Fibroblast of villous mesenchyme (primary cell): Measurements from ENCODE around the gene LHFPL3. TPM values are rescaled to one million over a fixed set of nuclear protein-coding genes. Genes with fewer than 3 reads are reported as not detected.

Experiments
- DNase-seq: peaks from one replicate; pipeline ENCODE4 v3.0.0-alpha.2; 2010; ENCODE audit warnings: low read depth
- H3K4me3 ChIP-seq: 2 replicates; pipeline ENCODE4 v1.5.1; 2011; ENCODE audit warnings: low read depth, mild to moderate bottlenecking, low read length
- CTCF ChIP-seq: IDR thresholded peaks from 2 replicates; pipeline ENCODE4 v1.5.1; 2012; ENCODE audit warnings: low read depth, mild to moderate bottlenecking, low read length; ENCODE audit not compliant: insufficient read depth
- total RNA-seq: library from RNA; depleted of rRNA; stranded (reverse); fragments of >200 nt; gene quantifications from 2 replicates; pipeline ENCODE4 v1.2.3, GENCODE V29; 2012

The LHFPL3 gene
- total RNA-seq, 1 donor: not detected

GRCh38 chr7:104825099-104825498 lies 496.7 kb downstream of the LHFPL3 start:
- DNase-seq: no peak
- TF ChIP-seq CTCF: no peak
- no peak overlapping the region for H3K4me3 ChIP-seq

- no peak overlapping the region for H3K4me3 ChIP-seq
- no peak for DNase-seq
- TF ChIP-seq CTCF: no peak
Measured at GRCh38 chr7:104826135-104826534, 497.7 kb downstream of the LHFPL3 start.

- DNase-seq: no peak
- TF ChIP-seq CTCF: no peak
- no peak overlapping the region for H3K4me3 ChIP-seq
Measured at GRCh38 chr7:104836976-104837375, 508.6 kb downstream of the LHFPL3 start.

DNA sequence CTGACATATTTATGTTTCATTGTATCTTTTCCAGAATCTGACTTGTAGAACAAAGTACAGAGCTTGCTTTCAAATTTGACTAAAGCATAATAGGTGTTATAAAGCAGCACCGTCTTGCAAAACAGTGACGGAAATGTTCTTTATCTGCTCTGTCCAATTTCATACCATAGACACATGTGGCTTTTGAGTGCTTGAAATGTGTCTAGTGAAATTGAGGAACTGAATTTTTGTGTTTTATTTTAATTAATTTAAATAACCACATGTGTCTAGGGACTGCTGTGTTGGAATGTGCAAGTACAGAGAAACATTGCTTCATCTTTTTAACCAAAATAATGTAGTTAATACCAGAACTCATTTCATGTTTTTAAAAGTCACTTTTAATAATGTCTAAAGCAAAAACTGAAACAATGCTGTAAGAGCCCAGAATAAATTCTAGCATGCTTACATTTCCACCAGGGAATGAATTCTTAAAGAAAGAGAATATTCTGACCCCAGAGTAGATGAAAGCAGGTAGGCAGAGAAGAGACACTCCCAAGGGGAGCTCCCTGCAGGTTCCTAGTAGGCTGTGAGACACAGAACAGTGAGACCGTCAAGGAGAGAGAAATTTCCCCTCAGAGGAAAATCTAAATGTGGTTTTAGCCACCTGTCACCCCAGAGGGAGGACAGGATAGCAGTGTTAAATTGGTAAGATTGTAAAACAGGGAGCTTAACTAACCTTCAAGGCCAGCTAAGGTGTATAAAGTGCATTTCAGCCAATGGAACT lies 510.3 kb downstream of the LHFPL3 start:
- H3K4me3 ChIP-seq: no peak overlapping the region
- DNase-seq: no peak
- TF ChIP-seq CTCF: no peak

GRCh38 chr7:104839842-104840241 lies 511.4 kb downstream of the LHFPL3 start:
- no peak overlapping the region for H3K4me3 ChIP-seq
- no peak for DNase-seq
- no peak for TF ChIP-seq CTCF

GRCh38 chr7:104841798-104842197 lies 513.4 kb downstream of the LHFPL3 start:
- TF ChIP-seq CTCF: no peak
- no peak overlapping the region for H3K4me3 ChIP-seq
- DNase-seq: no peak

- no peak for DNase-seq
- no peak overlapping the region for H3K4me3 ChIP-seq
- TF ChIP-seq CTCF: no peak
Measured at GRCh38 chr7:104843198-104843597, 514.8 kb downstream of the LHFPL3 start.
